Cardiac muscle cell (in vitro differentiated cells and primary cell): Measurements from ENCODE around the gene PIGP. TPM values are rescaled to one million over a fixed set of nuclear protein-coding genes. Genes with fewer than 3 reads are reported as not detected.

ENCODE experiments used
- DNase-seq, 2 donors: peaks; one replicate each; pipeline versions ENCODE4 v3.0.0 to v3.0.0-alpha.2; 2010 to 2017; ENCODE audit warnings: low read depth in 1 of 2, low spot score in 1 of 2
- H3K27ac ChIP-seq: fragments of 200-600 bp; sonication (generic); 2 replicates; pipeline ENCODE4 v1.5.1; 2016
- H3K27me3 ChIP-seq: fragments of 200-600 bp; sonication (generic); 2 replicates; pipeline ENCODE4 v1.6.0; 2016; ENCODE audit warnings: control low read depth
- H3K36me3 ChIP-seq: fragments of 200-600 bp; sonication (generic); 2 replicates; pipeline ENCODE4 v1.5.1; 2016; ENCODE audit warnings: control low read depth
- H3K4me1 ChIP-seq: fragments of 200-600 bp; sonication (generic); 2 replicates; pipeline ENCODE4 v1.8.1; 2017; ENCODE audit warnings: low read depth, mild to moderate bottlenecking, mixed run types
- H3K4me3 ChIP-seq: fragments of 200-600 bp; sonication (generic); 2 replicates; pipeline ENCODE4 v1.5.1; 2016; ENCODE audit warnings: mild to moderate bottlenecking
- H3K9me3 ChIP-seq: fragments of 200-600 bp; sonication (generic); 2 replicates; pipeline ENCODE4 v1.5.1; 2017; ENCODE audit warnings: low read depth, mild to moderate bottlenecking, control low read depth
- CTCF ChIP-seq: IDR thresholded peaks from 2 replicates; pipeline ENCODE4 v1.5.1; 2012; ENCODE audit warnings: low read depth, mild to moderate bottlenecking, low read length
- polyA plus RNA-seq: library from polyadenylated mRNA; unstranded; fragments of >200 nt; fragmentation: Nextera tagmentation; extraction: Ambion mirVana; gene quantifications from 2 replicates; pipeline ENCODE4 v1.2.1, GENCODE V29; 2016
- total RNA-seq: library from RNA; depleted of rRNA; stranded (reverse); fragments of >200 nt; gene quantifications from 2 replicates; pipeline ENCODE4 v1.2.3, GENCODE V29; 2016

PIGP gene
- total and polyA plus RNA-seq, 2 experiments from 2014 or later = 13.8 to 91.5 TPM

DNA sequence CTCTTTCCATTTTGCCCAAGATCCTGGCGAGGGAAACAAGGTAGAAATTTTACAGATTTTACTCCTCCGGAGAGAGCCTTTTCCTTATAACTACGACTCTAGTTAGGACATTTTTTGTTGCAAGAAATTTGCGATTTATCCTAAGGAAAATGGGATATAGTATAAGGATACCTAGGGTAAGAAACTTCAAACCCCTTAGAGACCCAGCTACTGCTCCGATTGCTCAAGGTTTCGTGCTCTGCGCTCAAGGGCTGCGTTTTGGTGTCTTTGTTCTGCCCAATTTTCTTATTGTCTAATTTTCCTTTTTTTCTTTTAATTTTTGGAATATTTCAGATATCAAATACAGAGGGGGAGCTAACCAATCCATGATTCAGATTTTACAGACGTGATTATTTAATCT, 1.7 kb upstream of the PIGP start:
- no peak for TF ChIP-seq CTCF
- DNase-seq = no peak
- Histone ChIP-seq H3K4me1 (peaks cover 8% of the 10 kb centered on the region), H3K27me3 (no peaks in the 10 kb centered on the region), H3K9me3 (no peaks in the 10 kb centered on the region), H3K36me3 (no peaks in the 10 kb centered on the region), H3K4me3 (peak overlapping the region; percentile 81), H3K27ac (no peak overlapping the region)

DNA sequence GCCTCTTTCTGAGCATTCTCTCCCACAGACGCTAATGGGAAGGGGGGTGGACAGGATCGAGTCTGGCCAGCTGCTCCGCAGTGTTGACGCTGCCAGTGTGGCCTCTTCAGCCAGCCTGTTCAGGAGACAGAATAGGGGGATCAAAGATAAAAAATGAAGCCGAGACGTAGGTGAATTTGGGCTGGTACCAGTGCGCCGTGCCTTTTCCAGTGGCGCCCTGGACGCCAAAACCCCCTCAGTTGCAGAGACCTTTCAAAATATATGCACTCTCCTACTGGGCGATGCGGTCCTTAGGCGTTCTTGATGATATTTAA, 1.3 kb upstream of the PIGP start:
- H3K36me3 ChIP-seq = no peaks in the 10 kb centered on the region
- no peaks in the 10 kb centered on the region for H3K27me3 ChIP-seq
- no peak overlapping the region for H3K27ac ChIP-seq
- peak overlapping the region; percentile 81 for H3K4me3 ChIP-seq
- no peak for TF ChIP-seq CTCF
- H3K4me1 ChIP-seq = peaks cover 8% of the 10 kb centered on the region
- no peak for DNase-seq
- no peaks in the 10 kb centered on the region for H3K9me3 ChIP-seq

GRCh38 chr21:37073417-37074196, 736 bp upstream of the PIGP start:
- TF ChIP-seq CTCF = peak; percentile 9
- H3K27ac ChIP-seq = peak overlapping the region; percentile 76
- no peaks in the 10 kb centered on the region for H3K27me3 ChIP-seq
- peaks cover 8% of the 10 kb centered on the region for H3K4me1 ChIP-seq
- H3K4me3 ChIP-seq = peak overlapping the region; percentile 81
- no peaks in the 10 kb centered on the region for H3K36me3 ChIP-seq
- DNase-seq = peak; percentile 28 to 33
- no peaks in the 10 kb centered on the region for H3K9me3 ChIP-seq

GRCh38 chr21:37072274-37072987, 440 bp downstream of the PIGP start:
- no peak for DNase-seq
- H3K36me3 ChIP-seq = no peaks in the 10 kb centered on the region
- no peaks in the 10 kb centered on the region for H3K9me3 ChIP-seq
- H3K27me3 ChIP-seq = no peaks in the 10 kb centered on the region
- H3K27ac ChIP-seq = peak overlapping the region; percentile 98
- no peak for TF ChIP-seq CTCF
- peak overlapping the region; percentile 81 for H3K4me3 ChIP-seq
- peaks cover 8% of the 10 kb centered on the region for H3K4me1 ChIP-seq

GRCh38 chr21:37071561-37072273, 1.2 kb downstream of the PIGP start:
- peak overlapping the region; percentile 81 for H3K4me3 ChIP-seq
- no peaks in the 10 kb centered on the region for H3K27me3 ChIP-seq
- TF ChIP-seq CTCF = no peak
- peak overlapping the region; percentile 98 for H3K27ac ChIP-seq
- peaks cover 8% of the 10 kb centered on the region for H3K4me1 ChIP-seq
- no peaks in the 10 kb centered on the region for H3K9me3 ChIP-seq
- H3K36me3 ChIP-seq = no peaks in the 10 kb centered on the region
- peak; percentile 1 to 81 for DNase-seq
